Vein endothelial cell (primary cell): ENCODE measurements around the gene ARFGEF2. TPM values are rescaled to one million over a fixed set of nuclear protein-coding genes. Genes with fewer than 3 reads are reported as not detected.

Experiments used
- small RNA-seq: library from RNA; depleted of rRNA; stranded (forward); fragments of <200 nt; gene quantifications from one replicate; pipeline ENCODE3, GENCODE V24; 2012
- total RNA-seq: library from RNA; depleted of rRNA; stranded (reverse); fragments of >200 nt; gene quantifications from 2 replicates; pipeline ENCODE4 v1.2.3, GENCODE V29; 2012

Gene ARFGEF2
- total RNA-seq: 51.0 and 57.0 TPM in 2 replicates

DNA sequence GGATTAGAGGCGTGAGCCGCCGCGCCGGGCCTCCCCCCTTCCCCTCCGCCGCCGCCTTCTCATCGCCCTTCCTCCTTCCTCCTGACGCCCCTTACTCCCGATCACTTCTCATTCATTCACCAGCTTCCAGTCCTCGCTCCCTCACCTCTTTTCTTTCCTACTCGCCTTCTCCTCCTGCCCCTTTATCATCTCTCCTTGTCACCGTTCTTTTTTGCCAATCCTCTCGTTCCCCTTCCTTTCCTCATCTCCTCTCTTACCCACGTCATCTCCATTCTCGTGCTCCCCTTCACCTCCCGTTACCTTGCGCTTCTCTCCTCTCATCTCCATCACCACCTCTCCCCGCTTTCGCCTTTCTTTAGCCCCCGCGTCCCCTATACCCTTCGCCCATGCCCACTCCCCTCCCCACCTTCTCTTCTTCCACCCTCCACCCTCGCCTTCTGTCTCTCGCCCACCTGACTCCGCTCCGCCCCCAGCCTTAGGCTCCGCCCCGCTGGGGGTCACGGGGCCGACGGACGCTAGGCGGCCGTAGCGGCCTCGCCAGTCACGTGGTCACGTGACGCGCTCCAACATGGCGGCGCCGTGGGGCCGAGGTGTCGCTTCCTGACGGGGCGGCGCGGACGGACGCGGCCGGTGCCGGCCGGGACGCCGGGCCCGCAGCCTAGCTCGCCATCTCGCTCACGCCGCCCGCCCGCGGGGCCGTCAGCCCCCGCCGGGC lies at the start of gene ARFGEF2:
Gene ARFGEF2 (plus strand): TSS at position 544 of the 715 bp plus-strand sequence. CDS start 179 bp downstream, outside the sequence.

GRCh38 chr20:49046087-49046900 lies 124.8 kb downstream of the ARFGEF2 start, which contains the start of gene CSE1L:
TSS of gene CSE1L (plus strand) at chr20:49046312. CDS start at chr20:49058464, 12,152 bp downstream.

Small RNA genes lying within 50 kb of the gene (small RNA-seq; reads per million reads assigned to genes)
- not detected for gene SNAP23P1

Other genes with a start within 250 kb of the ARFGEF2 start
- gene PREX1, start 93.7 kb upstream of the ARFGEF2 start, total RNA-seq: 102 and 109 TPM in 2 replicates
- gene CSE1L, start 124.6 kb downstream of the ARFGEF2 start, total RNA-seq: 91.1 and 161 TPM in 2 replicates